Measurements from ENCODE around the gene PTPN1. TPM values are rescaled to one million over a fixed set of nuclear protein-coding genes. Genes with fewer than 3 reads are reported as not detected.
"Not testable (repeated sequence)": the region's sequence is repeated elsewhere in the genome, so short reads cannot be mapped to it uniquely, and the experiment has no call there.

The PTPN1 gene
- total RNA-seq = 20.7 TPM

DNA sequence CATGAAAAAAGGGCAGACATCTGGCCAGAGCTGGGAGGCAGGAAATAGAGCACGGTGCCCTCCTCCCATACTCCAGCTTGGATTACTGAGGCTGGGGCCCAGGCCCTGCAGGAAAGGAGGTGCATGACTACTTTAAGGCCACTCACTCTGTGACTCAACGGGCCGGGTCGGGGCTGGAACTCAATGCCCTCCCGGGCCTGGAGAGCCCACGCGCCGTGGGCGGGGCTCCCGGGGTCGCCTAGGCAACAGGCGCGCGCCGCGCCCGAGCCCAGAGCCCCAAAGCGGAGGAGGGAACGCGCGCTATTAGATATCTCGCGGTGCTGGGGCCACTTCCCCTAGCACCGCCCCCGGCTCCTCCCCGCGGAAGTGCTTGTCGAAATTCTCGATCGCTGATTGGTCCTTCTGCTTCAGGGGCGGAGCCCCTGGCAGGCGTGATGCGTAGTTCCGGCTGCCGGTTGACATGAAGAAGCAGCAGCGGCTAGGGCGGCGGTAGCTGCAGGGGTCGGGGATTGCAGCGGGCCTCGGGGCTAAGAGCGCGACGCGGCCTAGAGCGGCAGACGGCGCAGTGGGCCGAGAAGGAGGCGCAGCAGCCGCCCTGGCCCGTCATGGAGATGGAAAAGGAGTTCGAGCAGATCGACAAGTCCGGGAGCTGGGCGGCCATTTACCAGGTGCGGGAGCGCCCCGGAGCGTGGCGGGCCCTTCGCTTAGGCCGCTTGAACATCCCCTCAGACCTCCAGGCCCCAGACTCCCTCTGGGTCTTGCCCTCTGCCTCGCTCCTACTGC lies at the start of gene PTPN1:
PTPN1 (plus strand) TSS at position 461 of the 783 bp plus-strand sequence; CDS start at position 606, 145 bp downstream.
- peak; percentile 99 for DNase-seq

DNA sequence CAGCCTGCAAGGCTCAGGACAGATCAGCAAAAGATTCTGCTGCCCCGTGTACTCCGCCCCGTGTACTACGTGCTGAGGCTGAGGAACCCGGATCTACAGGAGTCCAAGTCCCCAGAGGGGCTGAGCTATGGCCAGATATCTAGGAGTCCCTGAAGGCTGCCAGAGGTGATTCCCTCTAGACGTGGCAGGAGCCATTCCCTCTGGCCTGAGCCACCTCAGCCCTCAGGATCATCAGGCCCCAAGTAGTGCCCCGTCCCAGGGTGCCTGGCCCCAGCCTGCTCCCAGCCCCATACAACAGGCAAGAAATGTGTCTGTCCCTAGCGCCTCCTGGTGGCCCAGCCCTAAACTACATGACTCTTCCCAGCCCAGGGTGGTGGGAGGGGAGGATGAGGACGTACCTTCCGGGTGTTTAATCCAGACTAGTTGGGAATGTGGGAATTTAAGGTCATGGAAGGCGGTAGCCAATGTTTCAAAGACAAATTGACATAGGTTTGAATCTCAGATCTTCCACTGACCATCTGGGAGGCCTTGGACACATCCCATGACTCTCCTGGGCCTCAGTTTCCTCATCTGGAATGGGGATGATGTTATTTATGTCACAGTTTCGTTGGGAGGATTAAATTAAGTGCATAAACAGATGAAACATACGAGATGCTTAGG lies 49.4 kb upstream of the PTPN1 start:
- peak; percentile 86 for DNase-seq

GRCh38 chr20:50462093-50462690 lies 48.0 kb upstream of the PTPN1 start:
- no peak for DNase-seq

- DNase-seq = peak; percentile 75
These were observed 46.0 kb upstream of the PTPN1 start for GRCh38 chr20:50464026-50464724.

- no peak for DNase-seq
These were observed 45.2 kb upstream of the PTPN1 start for GRCh38 chr20:50464725-50465650.

- DNase-seq = peak; percentile 54
These were observed 43.0 kb upstream of the PTPN1 start for GRCh38 chr20:50467174-50467573.

- DNase-seq = peak; percentile 87
These were observed 42.3 kb upstream of the PTPN1 start for GRCh38 chr20:50467718-50468356.

DNA sequence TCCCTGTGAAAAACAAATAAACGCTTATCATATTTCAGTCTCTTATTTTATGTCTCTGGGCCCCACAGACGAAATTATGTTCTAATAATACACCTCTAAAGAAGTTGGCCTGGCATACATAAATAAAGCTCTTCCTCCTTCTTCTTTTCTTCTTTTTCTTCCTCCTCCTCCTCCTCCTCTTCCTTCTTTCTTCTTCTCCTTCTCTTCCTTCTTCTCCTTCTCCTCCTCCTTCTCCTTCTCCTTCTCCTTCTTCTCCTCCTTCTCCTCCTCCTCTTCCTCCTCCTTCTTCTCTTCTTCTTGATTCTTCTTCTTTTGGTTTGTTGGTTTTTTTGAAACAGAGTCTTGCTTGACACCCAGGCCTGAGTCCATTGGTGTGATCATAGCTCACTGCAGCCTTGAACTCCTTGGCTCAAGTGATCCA lies 41.8 kb upstream of the PTPN1 start:
- no peak for DNase-seq

- no peak for DNase-seq
These were observed 40.9 kb upstream of the PTPN1 start for GRCh38 chr20:50469176-50469723.

GRCh38 chr20:50469796-50470195 lies 40.4 kb upstream of the PTPN1 start:
- no peak for DNase-seq

GRCh38 chr20:50470264-50470858 lies 39.8 kb upstream of the PTPN1 start:
- no peak for DNase-seq

- no peak for DNase-seq
These were observed 39.0 kb upstream of the PTPN1 start for GRCh38 chr20:50471231-50471630.

DNA sequence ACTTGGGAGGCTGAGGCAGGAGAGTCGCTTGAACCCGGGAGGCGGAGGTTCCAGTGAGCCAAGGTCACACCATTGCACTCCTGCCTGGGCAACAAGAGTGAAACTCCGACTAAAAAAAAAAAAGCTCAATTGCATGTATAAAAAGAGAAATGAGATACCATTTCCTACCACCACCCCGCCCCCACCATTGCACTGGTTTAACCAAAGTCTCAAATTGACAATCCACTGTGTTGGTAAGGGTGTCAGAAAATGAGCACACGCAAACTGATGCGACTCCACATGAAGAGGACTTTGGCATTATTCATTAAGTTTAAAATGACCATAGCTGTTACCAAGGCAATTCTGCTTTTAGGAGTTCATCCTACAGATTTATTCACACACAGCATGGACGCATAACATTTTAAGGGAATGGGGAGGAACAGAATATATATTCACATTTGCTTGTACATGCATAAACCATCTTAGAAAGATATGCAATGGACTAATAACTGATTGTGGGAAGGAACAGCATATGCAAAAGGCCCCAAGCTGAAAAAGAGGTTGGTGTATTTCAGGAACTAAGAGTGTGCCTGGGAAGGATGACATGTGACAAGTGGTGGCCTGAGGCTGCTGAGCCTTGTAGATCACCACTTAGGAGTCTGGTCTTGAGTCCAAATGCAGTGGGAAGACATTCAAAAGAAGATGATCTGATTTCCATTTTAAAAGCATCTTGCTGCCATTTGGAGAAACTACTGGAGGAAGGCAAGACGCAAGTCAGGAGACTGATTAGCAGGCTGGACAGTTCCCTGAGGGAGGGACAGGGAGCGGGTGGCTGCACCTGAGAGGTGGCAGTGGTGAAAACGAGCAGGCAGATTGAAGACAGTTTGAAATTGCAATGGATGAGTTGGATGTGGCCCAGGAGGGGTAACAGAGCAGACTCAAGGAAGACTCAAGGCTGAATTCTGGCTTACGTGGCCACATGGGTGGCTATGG lies 37.2 kb upstream of the PTPN1 start:
- no peak for DNase-seq

DNA sequence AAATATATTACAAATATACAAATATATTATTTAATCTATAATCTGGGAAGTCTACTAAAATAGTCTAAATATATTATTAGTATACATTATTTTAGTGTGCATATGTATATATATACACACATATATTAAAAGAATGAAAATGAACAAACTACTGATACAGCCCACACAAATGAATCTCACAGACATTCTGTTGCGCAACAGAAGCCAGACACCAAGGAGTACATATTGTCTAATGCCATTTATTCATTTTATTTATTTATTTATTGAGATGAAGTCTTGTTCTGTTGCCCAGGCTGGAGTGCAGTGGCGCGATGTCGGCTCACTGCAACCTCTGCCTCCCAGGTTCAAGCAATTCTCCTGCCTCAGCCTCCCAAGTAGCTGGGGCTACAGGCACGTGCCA lies 35.8 kb upstream of the PTPN1 start:
- not testable (repeated sequence) for DNase-seq

GRCh38 chr20:50475681-50476292 lies 34.4 kb upstream of the PTPN1 start:
- no peak for DNase-seq

DNA sequence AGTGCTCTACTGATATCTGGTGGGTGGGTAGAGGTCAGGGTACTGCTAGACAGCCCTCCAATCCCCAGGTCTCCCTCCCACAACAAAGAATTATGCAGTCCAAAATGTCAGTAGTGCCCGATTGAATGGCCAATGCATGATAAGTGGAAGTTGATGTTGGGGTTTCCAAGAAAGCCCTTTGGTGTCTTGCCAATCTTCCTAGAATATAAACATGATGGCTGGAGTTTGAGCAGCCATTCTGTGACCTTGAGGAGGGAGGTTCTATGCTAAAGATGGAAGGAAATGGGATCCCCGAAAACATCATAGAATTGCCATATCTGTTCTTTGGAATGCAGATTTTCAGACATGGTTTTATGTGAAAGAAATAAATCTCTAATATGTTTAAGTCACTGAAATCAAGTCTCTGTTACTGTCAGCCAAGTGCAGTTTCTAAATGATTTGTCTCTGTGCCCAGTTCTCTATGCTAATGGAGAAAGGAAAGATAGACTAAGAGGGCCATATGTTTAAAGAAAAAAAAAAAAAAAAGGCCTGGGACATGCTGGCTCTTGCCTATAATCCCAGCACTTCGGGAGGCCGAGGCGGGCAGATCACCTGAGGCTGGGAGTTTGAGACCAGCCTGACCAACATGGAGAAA lies 32.8 kb upstream of the PTPN1 start:
- DNase-seq = no peak

DNA sequence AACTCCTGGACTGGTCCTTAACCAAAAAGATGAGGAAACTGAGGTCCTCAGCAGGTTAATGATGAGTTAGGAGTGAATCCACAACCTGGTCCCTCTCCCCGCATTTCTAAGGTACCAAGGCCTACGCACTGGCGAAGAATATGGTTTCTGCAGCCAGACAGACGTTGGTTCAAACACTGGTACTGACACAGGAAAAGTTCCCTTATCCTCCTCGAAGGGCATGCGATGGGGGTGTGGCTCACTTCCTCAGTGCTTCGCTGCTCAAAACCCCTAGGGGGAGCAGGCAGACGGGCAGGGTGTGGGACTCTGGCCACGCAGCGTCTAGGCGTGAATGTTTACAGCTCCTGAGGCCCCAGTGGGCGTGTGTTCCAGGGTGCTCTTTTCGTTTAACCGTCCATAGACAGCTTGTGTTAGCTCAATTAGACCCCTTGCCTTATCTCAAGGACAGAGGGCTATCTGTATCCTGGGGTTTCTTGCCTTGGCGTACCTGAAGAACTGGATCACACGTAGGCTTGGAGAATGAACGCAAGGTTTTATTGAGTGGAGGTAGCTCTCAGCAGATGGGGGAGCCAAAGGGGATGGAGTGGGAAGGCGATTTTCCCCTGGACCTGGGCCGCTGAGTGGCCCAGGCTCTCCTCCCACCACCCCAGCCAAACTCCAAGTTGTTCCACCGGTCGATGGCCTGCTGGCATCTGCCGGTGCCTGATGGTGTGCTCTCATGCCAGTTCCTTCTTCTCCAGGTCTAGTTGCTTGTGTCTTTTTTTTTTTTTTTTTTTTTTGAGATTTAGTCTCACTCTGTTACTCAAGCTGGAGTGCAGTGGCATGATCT lies 31.8 kb upstream of the PTPN1 start:
- DNase-seq = peak; percentile 39
